Vagina (tissue), 2 donors: ENCODE data around the gene TTC38.

ENCODE experiments used
- POLR2A ChIP-seq, 2 donors: fragments of 450-650 bp; IDR thresholded peaks; one replicate each; pipeline ENCODE4 v1.6.1; 2017; ENCODE audit warnings: antibody characterized with exemption in 2 of 2, mild to moderate bottlenecking in 2 of 2, moderate library complexity in 2 of 2
- POLR2AphosphoS5 ChIP-seq, 2 donors: sonication (generic); formaldehyde crosslinking; IDR thresholded peaks; one replicate each; pipeline ENCODE4 v1.9.0; 2017; ENCODE audit warnings: antibody characterized with exemption in 2 of 2, mild to moderate bottlenecking in 2 of 2, low read depth in 1 of 2; ENCODE audit not compliant: insufficient read depth in 1 of 2
- TF ChIP-seq, protein P1 (sequence below), 3 experiments: fragments of 450-650 bp in 2 of 3; fragments of 200-600 bp in 1 of 3; sonication (generic) in 1 of 3; IDR thresholded peaks; one replicate each; pipeline ENCODE4 v1.5.1; 2017 to 2019; ENCODE audit warnings: antibody characterized with exemption in 3 of 3, mild to moderate bottlenecking in 2 of 3, moderate library complexity in 2 of 3

DNA sequence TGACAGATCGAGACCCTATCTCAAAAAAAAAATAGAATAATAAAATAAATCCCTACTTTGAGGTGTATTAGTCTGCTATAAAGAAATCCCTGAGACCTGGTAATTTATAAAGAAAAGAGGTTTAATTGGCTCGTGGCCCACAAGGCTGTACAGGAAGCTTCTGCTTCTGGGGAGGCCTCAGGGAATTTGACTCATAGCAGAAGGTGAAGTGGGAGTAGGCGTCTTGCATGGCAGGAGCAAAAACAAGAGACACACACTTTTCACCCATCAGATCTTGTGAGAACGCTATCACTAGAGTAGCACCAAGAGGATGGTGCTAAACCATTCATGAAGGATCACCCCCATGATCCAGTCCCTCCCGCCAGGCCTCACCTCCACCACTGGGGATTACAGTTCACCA is 46.9 kb upstream of the TTC38 start:
- TF ChIP-seq, protein P1, sequence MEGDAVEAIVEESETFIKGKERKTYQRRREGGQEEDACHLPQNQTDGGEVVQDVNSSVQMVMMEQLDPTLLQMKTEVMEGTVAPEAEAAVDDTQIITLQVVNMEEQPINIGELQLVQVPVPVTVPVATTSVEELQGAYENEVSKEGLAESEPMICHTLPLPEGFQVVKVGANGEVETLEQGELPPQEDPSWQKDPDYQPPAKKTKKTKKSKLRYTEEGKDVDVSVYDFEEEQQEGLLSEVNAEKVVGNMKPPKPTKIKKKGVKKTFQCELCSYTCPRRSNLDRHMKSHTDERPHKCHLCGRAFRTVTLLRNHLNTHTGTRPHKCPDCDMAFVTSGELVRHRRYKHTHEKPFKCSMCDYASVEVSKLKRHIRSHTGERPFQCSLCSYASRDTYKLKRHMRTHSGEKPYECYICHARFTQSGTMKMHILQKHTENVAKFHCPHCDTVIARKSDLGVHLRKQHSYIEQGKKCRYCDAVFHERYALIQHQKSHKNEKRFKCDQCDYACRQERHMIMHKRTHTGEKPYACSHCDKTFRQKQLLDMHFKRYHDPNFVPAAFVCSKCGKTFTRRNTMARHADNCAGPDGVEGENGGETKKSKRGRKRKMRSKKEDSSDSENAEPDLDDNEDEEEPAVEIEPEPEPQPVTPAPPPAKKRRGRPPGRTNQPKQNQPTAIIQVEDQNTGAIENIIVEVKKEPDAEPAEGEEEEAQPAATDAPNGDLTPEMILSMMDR (IDR thresholded peaks at IDR 0.05), result no peak
- TF ChIP-seq POLR2A (IDR thresholded peaks at IDR 0.05) (no peak), POLR2AphosphoS5 (IDR thresholded peaks at IDR 0.05; ENCODE audit: insufficient read depth in 1 of 2, low read depth in 1 of 2) (no peak)
